Hepatocyte (in vitro differentiated cells): ENCODE data around the gene LST1. TPM values are rescaled to one million over a fixed set of nuclear protein-coding genes. Genes with fewer than 3 reads are reported as not detected.

Experiments used
- DNase-seq: peaks from one replicate; pipeline ENCODE4 v3.0.0-alpha.2; 2016; ENCODE audit warnings: low spot score
- H2AFZ ChIP-seq: fragments of 200-600 bp; sonication (generic); 2 replicates; pipeline ENCODE4 v1.6.0; 2016; ENCODE audit warnings: antibody characterized with exemption, mild to moderate bottlenecking
- H3K27ac ChIP-seq: fragments of 200-600 bp; sonication (generic); 2 replicates; pipeline ENCODE4 v1.5.1; 2016; ENCODE audit warnings: mild to moderate bottlenecking
- H3K27me3 ChIP-seq: fragments of 200-600 bp; sonication (generic); 2 replicates; pipeline ENCODE4 v1.6.1; 2016
- H3K36me3 ChIP-seq: fragments of 200-600 bp; sonication (generic); replicated peaks from 2 replicates; pipeline ENCODE4 v1.5.1; 2016; ENCODE audit warnings: low read depth; ENCODE audit not compliant: insufficient read depth
- H3K4me1 ChIP-seq: fragments of 200-600 bp; sonication (generic); 2 replicates; pipeline ENCODE4 v1.5.1; 2016; ENCODE audit warnings: mild to moderate bottlenecking, moderate library complexity; ENCODE audit not compliant: insufficient read depth
- H3K4me2 ChIP-seq: fragments of 200-600 bp; sonication (generic); 2 replicates; pipeline ENCODE4 v1.6.0; 2016
- H3K4me3 ChIP-seq: fragments of 200-600 bp; sonication (generic); 2 replicates; pipeline ENCODE4 v1.5.1; 2016; ENCODE audit warnings: mild to moderate bottlenecking
- H3K79me2 ChIP-seq: fragments of 200-600 bp; sonication (generic); 2 replicates; pipeline ENCODE4 v1.6.0; 2017; ENCODE audit warnings: mild to moderate bottlenecking
- H3K9me2 ChIP-seq: fragments of 200-600 bp; sonication (generic); replicated peaks from 2 replicates; pipeline ENCODE4 v1.6.0; 2017; ENCODE audit warnings: mild to moderate bottlenecking; ENCODE audit not compliant: insufficient read depth
- H3K9me3 ChIP-seq: fragments of 200-600 bp; sonication (generic); 2 replicates; pipeline ENCODE4 v1.5.1; 2016; ENCODE audit warnings: low read depth, mild to moderate bottlenecking
- H4K20me1 ChIP-seq: fragments of 200-600 bp; sonication (generic); 2 replicates; pipeline ENCODE4 v1.6.0; 2016; ENCODE audit warnings: mild to moderate bottlenecking; ENCODE audit not compliant: insufficient read depth, poor library complexity, severe bottlenecking
- CTCF ChIP-seq: fragments of 200-600 bp; sonication (generic); IDR thresholded peaks from 2 replicates; pipeline ENCODE4 v1.5.1; 2016; ENCODE audit warnings: antibody characterized with exemption, mild to moderate bottlenecking; ENCODE audit not compliant: poor library complexity
- EZH2 ChIP-seq: fragments of 200-600 bp; sonication (generic); IDR thresholded peaks from 2 replicates; pipeline ENCODE4 v1.6.1; 2016; ENCODE audit warnings: antibody characterized with exemption, mild to moderate bottlenecking, borderline replicate concordance
- EZH2phosphoT487 ChIP-seq: fragments of 200-600 bp; sonication (generic); IDR thresholded peaks from one replicate; pipeline ENCODE4 v1.6.1; 2018; ENCODE audit warnings: antibody characterized with exemption, mild to moderate bottlenecking, low read depth, moderate library complexity; ENCODE audit not compliant: unreplicated experiment, severe bottlenecking
- WGBS: methylation state at CpG from one replicate; pipeline ENCODE4 v1.1.6; 2016; ENCODE audit warnings: low lambda C conversion rate; ENCODE audit errors: missing lambda C conversion rate; 5-methylcytosine and 5-hydroxymethylcytosine counted together
- polyA plus RNA-seq: library from polyadenylated mRNA; unstranded; fragments of >200 nt; fragmentation: Nextera tagmentation; extraction: Ambion mirVana; gene quantifications from 2 replicates; pipeline ENCODE4 v1.2.1, GENCODE V29; 2016
- total RNA-seq: library from RNA; depleted of rRNA; stranded (reverse); fragments of >200 nt; gene quantifications from 2 replicates; pipeline ENCODE4 v1.2.3, GENCODE V29; 2014

LST1 gene
- total and polyA plus RNA-seq, 2 experiments from 2014 or later, result 2.4 TPM; not detected in 1

- Histone ChIP-seq H3K9me2 (no peaks in the 10 kb centered on the region), H3K79me2 (peaks cover 22% of the 10 kb centered on the region), H3K9me3 (no peaks in the 10 kb centered on the region), H2AFZ (no peak overlapping the region), H3K27ac (no peak overlapping the region), H3K4me1 (no peaks in the 10 kb centered on the region), H3K4me3 (no peak overlapping the region), H3K27me3 (no peaks in the 10 kb centered on the region), H3K4me2 (no peak overlapping the region), H3K36me3 (no peaks in the 10 kb centered on the region), H4K20me1 (peaks cover 9% of the 10 kb centered on the region)
- WGBS, result 96% methylated on average over 25 of the region's 25 CpGs
- TF ChIP-seq EZH2 (no peak), CTCF (no peak), EZH2phosphoT487 (no peak)
- DNase-seq, result no peak
Observed at GRCh38 chr6:31630177-31630934, 44.3 kb downstream of the LST1 start.

DNA sequence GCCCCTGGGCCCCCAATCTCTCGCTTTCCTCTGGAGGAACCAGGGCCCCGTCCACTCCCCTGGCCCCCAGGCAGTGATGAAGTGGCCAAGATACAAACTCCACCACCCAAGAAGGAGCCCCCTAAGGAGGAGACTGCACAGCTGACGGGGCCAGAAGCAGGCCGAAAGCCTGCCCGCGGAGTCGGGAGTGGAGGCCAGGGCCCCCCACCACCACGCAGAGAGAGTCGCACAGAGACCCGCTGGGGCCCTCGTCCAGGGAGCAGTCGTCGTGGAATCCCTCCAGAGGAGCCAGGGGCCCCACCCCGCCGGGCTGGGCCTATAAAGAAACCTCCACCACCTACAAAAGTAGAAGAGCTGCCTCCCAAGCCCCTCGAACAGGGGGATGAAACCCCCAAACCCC is 45.1 kb downstream of the LST1 start:
- H3K27ac ChIP-seq, result no peak overlapping the region
- 92% methylated on average over 12 of the region's 16 CpGs for WGBS
- no peak overlapping the region for H2AFZ ChIP-seq
- H3K9me2 ChIP-seq, result no peaks in the 10 kb centered on the region
- H3K4me2 ChIP-seq, result no peak overlapping the region
- peaks cover 9% of the 10 kb centered on the region for H4K20me1 ChIP-seq
- H3K4me3 ChIP-seq, result no peak overlapping the region
- no peaks in the 10 kb centered on the region for H3K4me1 ChIP-seq
- H3K36me3 ChIP-seq, result no peaks in the 10 kb centered on the region
- TF ChIP-seq EZH2 (no peak), EZH2phosphoT487 (no peak), CTCF (no peak)
- no peak for DNase-seq
- H3K79me2 ChIP-seq, result peaks cover 13% of the 10 kb centered on the region
- H3K9me3 ChIP-seq, result no peaks in the 10 kb centered on the region
- H3K27me3 ChIP-seq, result no peaks in the 10 kb centered on the region

GRCh38 chr6:31631681-31632278 is 45.7 kb downstream of the LST1 start:
- Histone ChIP-seq H4K20me1 (peaks cover 9% of the 10 kb centered on the region), H3K9me3 (no peaks in the 10 kb centered on the region), H3K9me2 (no peaks in the 10 kb centered on the region), H3K79me2 (peaks cover 7% of the 10 kb centered on the region), H3K27me3 (no peaks in the 10 kb centered on the region), H3K4me1 (no peaks in the 10 kb centered on the region), H3K36me3 (no peaks in the 10 kb centered on the region), H3K4me2 (no peak overlapping the region), H3K27ac (no peak overlapping the region), H3K4me3 (no peak overlapping the region), H2AFZ (no peak overlapping the region)
- no peak for DNase-seq
- WGBS, result 98% methylated on average over 15 of the region's 32 CpGs
- TF ChIP-seq EZH2phosphoT487 (no peak), EZH2 (no peak), CTCF (no peak)
